HepG2 (cell line): ENCODE results near the gene CPEB4. TPM values are rescaled to one million over a fixed set of nuclear protein-coding genes. Genes with fewer than 3 reads are reported as not detected.

Experiments
- ATAC-seq: fragments of 200-7000 bp; cut with Tn5 transposase; 3 replicates; pipeline ENCODE4 v1.9.1; 2020; ENCODE audit warnings: mild to moderate bottlenecking, moderate library complexity
- BruUV-seq: library from RNA; stranded (reverse); fragments of 400-500 nt; replicated peaks from 2 replicates; lab custom pipeline; 2021; lab: Mats Ljungman, UMichigan
- CTCF ChIA-PET: fragments of 300-600 bp; formaldehyde crosslinking; extraction: SDS; loops from one replicate; lab custom pipeline; 2021; ENCODE audit warnings: low total read pairs, inconsistent platforms, low intra/inter-chr PET ratio; lab: Yijun Ruan, JAX
- POLR2A ChIA-PET: fragments of 350-600 bp; sonication (Branson Sonifier 250); formaldehyde crosslinking; loops from one replicate; lab custom pipeline; 2020; ENCODE audit warnings: antibody characterized with exemption, inconsistent platforms; lab: Yijun Ruan, JAX
- DNase-seq: peaks from one replicate; pipeline ENCODE4 v3.0.0-alpha.2; 2015; ENCODE audit warnings: low spot score
- FAIRE-seq: peaks from 3 replicates; lab custom pipeline; 2011; peaks lifted over from hg19 to GRCh38; lab: Jason Lieb, UNC
- H2AFZ ChIP-seq: one replicate; pipeline ENCODE4 v1.6.1; 2011; ENCODE audit warnings: low read length, inconsistent platforms
- H3K27ac ChIP-seq: fragments of 300-600 bp; 3 replicates; pipeline ENCODE4 v1.8.0; 2011; ENCODE audit warnings: mixed run types, mild to moderate bottlenecking, mixed read lengths, low read length, inconsistent platforms; ENCODE audit not compliant: insufficient read depth; ENCODE audit errors: extremely low read length
- H3K27me3 ChIP-seq, 2 experiments: fragments of 200-600 bp in 1 of 2; 2 replicates in 1 of 2; 3 replicates in 1 of 2; pipeline versions ENCODE4 v1.6.0 to v1.8.0; 2011; ENCODE audit warnings: low read length in 2 of 2, mild to moderate bottlenecking in 2 of 2, moderate library complexity in 2 of 2, inconsistent platforms in 1 of 2; ENCODE audit not compliant: insufficient read depth in 2 of 2, control insufficient read depth in 1 of 2
- H3K36me3 ChIP-seq, 2 experiments: fragments of 200-600 bp in 1 of 2; replicated peaks in 1 of 2; 2 replicates in 1 of 2; 3 replicates in 1 of 2; pipeline versions ENCODE4 v1.5.1 to v1.8.0; 2011; ENCODE audit warnings: low read length in 2 of 2, inconsistent platforms in 1 of 2; ENCODE audit not compliant: insufficient read depth in 2 of 2, control insufficient read depth in 1 of 2
- H3K4me1 ChIP-seq: 2 replicates; pipeline ENCODE4 v1.5.1; 2012; ENCODE audit warnings: low read length, inconsistent platforms; ENCODE audit not compliant: insufficient read depth
- H3K4me2 ChIP-seq: 2 replicates; pipeline ENCODE4 v1.6.0; 2011; ENCODE audit warnings: low read depth, low read length, inconsistent platforms
- H3K4me3 ChIP-seq, 3 experiments: fragments of 200-600 bp in 1 of 3; sonication (generic), shearing (Covaris generic) in 1 of 3; replicated peaks in 1 of 3; 2 replicates each; pipeline ENCODE4 v1.5.1; 2011 to 2016; ENCODE audit warnings: low read length in 3 of 3, inconsistent platforms in 2 of 3, low read depth in 2 of 3, mild to moderate bottlenecking in 2 of 3, control low read depth in 1 of 3, mixed read lengths in 1 of 3; ENCODE audit not compliant: insufficient read depth in 1 of 3
- H3K79me2 ChIP-seq: one replicate; pipeline ENCODE4 v1.6.1; 2011; ENCODE audit warnings: low read length, inconsistent platforms; ENCODE audit not compliant: insufficient read depth
- H3K9ac ChIP-seq: 2 replicates; pipeline ENCODE4 v1.6.0; 2011; ENCODE audit warnings: mild to moderate bottlenecking, low read depth, low read length, inconsistent platforms; ENCODE audit not compliant: insufficient read depth
- H3K9me3 ChIP-seq: 2 replicates; pipeline ENCODE4 v1.5.1; 2012; ENCODE audit warnings: mild to moderate bottlenecking, low read length
- H4K20me1 ChIP-seq: 2 replicates; pipeline ENCODE4 v1.6.0; 2011; ENCODE audit warnings: inconsistent platforms, mild to moderate bottlenecking, low read length, moderate library complexity; ENCODE audit not compliant: insufficient read depth
- ETS1 ChIP-seq: sonication (generic); formaldehyde crosslinking; IDR thresholded peaks from 2 replicates; pipeline ENCODE4 v1.4.0; 2020; ENCODE audit warnings: missing genetic modification reagents
- GABPB1 ChIP-seq: IDR thresholded peaks from 2 replicates; pipeline ENCODE4 v1.6.1; 2016; ENCODE audit warnings: mild to moderate bottlenecking, missing genetic modification reagents, moderate library complexity, missing compliant biosample characterization
- GATA4 ChIP-seq: sonication (generic); IDR thresholded peaks from 2 replicates; pipeline ENCODE4 v1.6.1; 2016; ENCODE audit warnings: antibody characterized with exemption, low read depth, borderline replicate concordance
- HMGXB3 ChIP-seq: sonication (generic); formaldehyde crosslinking; IDR thresholded peaks from 2 replicates; pipeline ENCODE4 v1.4.0; 2020; ENCODE audit warnings: missing genetic modification reagents, borderline replicate concordance
- IKZF4 ChIP-seq: sonication (generic); formaldehyde crosslinking; IDR thresholded peaks from 2 replicates; pipeline ENCODE4 v1.5.1; 2020; ENCODE audit warnings: borderline replicate concordance, mild to moderate bottlenecking, low read depth, missing genetic modification reagents; ENCODE audit errors: not compliant biosample characterization
- ISX ChIP-seq: sonication (generic); formaldehyde crosslinking; conservative IDR thresholded peaks from 2 replicates; pipeline ENCODE4 v1.5.0; 2020; ENCODE audit warnings: missing genetic modification reagents
- MIXL1 ChIP-seq: IDR thresholded peaks from 2 replicates; pipeline ENCODE4 v1.6.1; 2016
- MTERF4 ChIP-seq: sonication (generic); formaldehyde crosslinking; IDR thresholded peaks from 2 replicates; pipeline ENCODE4 v1.8.0; 2023; ENCODE audit warnings: mild to moderate bottlenecking, missing genetic modification reagents
- PHF5A ChIP-seq: IDR thresholded peaks from one replicate; pipeline ENCODE4 v1.6.1; 2018; ENCODE audit warnings: low read depth, missing genetic modification reagents; ENCODE audit not compliant: unreplicated experiment
- PPARG ChIP-seq: conservative IDR thresholded peaks from 2 replicates; pipeline ENCODE4 v1.6.1; 2016; ENCODE audit warnings: missing biosample characterization, missing genetic modification reagents
- PRDM4 ChIP-seq: sonication (generic); formaldehyde crosslinking; IDR thresholded peaks from 2 replicates; pipeline ENCODE4 v1.9.0; 2021; ENCODE audit warnings: missing genetic modification reagents, borderline replicate concordance
- ZFP62 ChIP-seq: sonication (generic); formaldehyde crosslinking; IDR thresholded peaks from 2 replicates; pipeline ENCODE4 v1.4.0; 2020; ENCODE audit warnings: missing genetic modification reagents
- ZNF564 ChIP-seq: sonication (generic); formaldehyde crosslinking; IDR thresholded peaks from 2 replicates; pipeline ENCODE4 v1.8.1; 2023; ENCODE audit warnings: mild to moderate bottlenecking, missing genetic modification reagents
- ZNF740 ChIP-seq: sonication (generic); formaldehyde crosslinking; IDR thresholded peaks from 2 replicates; pipeline ENCODE4 v1.4.0; 2020; ENCODE audit warnings: missing genetic modification reagents
- ZNF766 ChIP-seq: sonication (generic); formaldehyde crosslinking; IDR thresholded peaks from 2 replicates; pipeline ENCODE4 v1.5.0; 2020; ENCODE audit warnings: missing genetic modification reagents, borderline replicate concordance
- WGBS: methylation state at CpG from one replicate; pipeline ENCODE4 v1.1.6; 2017; ENCODE audit warnings: low lambda C conversion rate; 5-methylcytosine and 5-hydroxymethylcytosine counted together
- in situ Hi-C: cut with HindIII; loops from 2 replicates; pipeline ENCODE4 v1.10.0; 2017; ENCODE audit warnings: low pct_unique_long_range_greater_than_20kb; ENCODE audit not compliant: extremely low pct_ligation_motif_present
- intact Hi-C: fragments of 100-400 bp; cut with micrococcal nuclease; formaldehyde crosslinking; loops from one replicate; pipeline ENCODE4 v1.10.0; 2022; ENCODE audit not compliant: unreplicated experiment
- polyA plus RNA-seq, 8 experiments: library from polyadenylated mRNA; depleted of rRNA in 3 of 8; stranded (reverse) in 7 of 8; unstranded in 1 of 8; fragments of >200 nt; fragmentation: Illumina TruSeq in 4 of 8; extraction: Trizol in 4 of 8; gene quantifications; 2 replicates each; pipeline versions ENCODE4 v1.2.1 to v1.2.3, GENCODE V29; 2011 to 2016; ENCODE audit warnings: low read depth in 4 of 8, missing spikeins in 1 of 8, mixed read lengths in 1 of 8; ENCODE audit not compliant: insufficient read depth in 1 of 8
- total RNA-seq, 5 experiments: library from RNA; depleted of rRNA; stranded (reverse); fragments of >200 nt; fragmentation: Illumina TruSeq; extraction: Trizol; gene quantifications; 2 replicates each; pipeline ENCODE4 v1.2.3, GENCODE V29; 2016; ENCODE audit warnings: low read depth in 1 of 5

Gene CPEB4
- total and polyA plus RNA-seq, 2 of the 13 experiments (the other 11 are each of a cell fraction or from before 2014, with no cell fraction given): 7.7 to 26.7 TPM

GRCh38 chr5:173998531-173998930 is 110.4 kb downstream of the CPEB4 start:
- no peaks in the 10 kb centered on the region for H4K20me1 ChIP-seq
- 4% methylated on average over 4 of the region's 4 CpGs for WGBS
- H3K4me2 ChIP-seq: no peak overlapping the region
- no peaks in the 10 kb centered on the region for H3K79me2 ChIP-seq
- no peak overlapping the region for H3K4me3 ChIP-seq
- DNase-seq (no peak), ATAC-seq (no peak), FAIRE-seq (no peak)
- H2AFZ ChIP-seq: no peak overlapping the region
- no peaks in the 10 kb centered on the region for H3K27me3 ChIP-seq
- intact Hi-C loops: no loop called here
- no peak overlapping the region for H3K9ac ChIP-seq
- H3K4me1 ChIP-seq: no peaks in the 10 kb centered on the region
- no peaks in the 10 kb centered on the region for H3K36me3 ChIP-seq
- POLR2A ChIA-PET: no interaction called here
- CTCF ChIA-PET: no interaction called here
- BruUV-seq: no TSS peak
- H3K27ac ChIP-seq: no peak overlapping the region
- in situ Hi-C loops: no loop called here
- no peaks in the 10 kb centered on the region for H3K9me3 ChIP-seq
- TF ChIP-seq PPARG (CRISPR knock-in tag) (no peak), PRDM4 (CRISPR knock-in tag) (no peak), ZFP62 (CRISPR knock-in tag) (no peak), ZNF766 (CRISPR knock-in tag) (no peak), GABPB1 (CRISPR knock-in tag) (no peak), MTERF4 (CRISPR knock-in tag) (no peak), MIXL1 (CRISPR knock-in tag) (no peak), HMGXB3 (CRISPR knock-in tag) (no peak), ZNF740 (CRISPR knock-in tag) (no peak), IKZF4 (CRISPR knock-in tag) (no peak), ETS1 (CRISPR knock-in tag) (no peak), ZNF564 (no peak), GATA4 (no peak), PHF5A (CRISPR knock-in tag) (no peak), ISX (CRISPR knock-in tag) (no peak)
